B cell (primary cell): ENCODE measurements around the gene ATP10A.

Source experiments
- EZH2 ChIP-seq: IDR thresholded peaks from 2 replicates; pipeline ENCODE4 v1.6.1; 2012; ENCODE audit warnings: borderline replicate concordance, low read depth, mild to moderate bottlenecking, moderate library complexity, low read length; ENCODE audit not compliant: insufficient read depth, poor library complexity, severe bottlenecking
- TF ChIP-seq, protein P1 (sequence below): fragments of 200-600 bp; IDR thresholded peaks from one replicate; pipeline ENCODE4 v1.8.0; 2022; ENCODE audit warnings: antibody characterized with exemption, mild to moderate bottlenecking

GRCh38 chr15:25909325-25909724, 46.2 kb upstream of the ATP10A start:
- TF ChIP-seq, protein P1, sequence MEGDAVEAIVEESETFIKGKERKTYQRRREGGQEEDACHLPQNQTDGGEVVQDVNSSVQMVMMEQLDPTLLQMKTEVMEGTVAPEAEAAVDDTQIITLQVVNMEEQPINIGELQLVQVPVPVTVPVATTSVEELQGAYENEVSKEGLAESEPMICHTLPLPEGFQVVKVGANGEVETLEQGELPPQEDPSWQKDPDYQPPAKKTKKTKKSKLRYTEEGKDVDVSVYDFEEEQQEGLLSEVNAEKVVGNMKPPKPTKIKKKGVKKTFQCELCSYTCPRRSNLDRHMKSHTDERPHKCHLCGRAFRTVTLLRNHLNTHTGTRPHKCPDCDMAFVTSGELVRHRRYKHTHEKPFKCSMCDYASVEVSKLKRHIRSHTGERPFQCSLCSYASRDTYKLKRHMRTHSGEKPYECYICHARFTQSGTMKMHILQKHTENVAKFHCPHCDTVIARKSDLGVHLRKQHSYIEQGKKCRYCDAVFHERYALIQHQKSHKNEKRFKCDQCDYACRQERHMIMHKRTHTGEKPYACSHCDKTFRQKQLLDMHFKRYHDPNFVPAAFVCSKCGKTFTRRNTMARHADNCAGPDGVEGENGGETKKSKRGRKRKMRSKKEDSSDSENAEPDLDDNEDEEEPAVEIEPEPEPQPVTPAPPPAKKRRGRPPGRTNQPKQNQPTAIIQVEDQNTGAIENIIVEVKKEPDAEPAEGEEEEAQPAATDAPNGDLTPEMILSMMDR, result no peak
- no peak for TF ChIP-seq EZH2
